Measurements from ENCODE around the gene SLC51B.
"Not testable (repeated sequence)": the region's sequence is repeated elsewhere in the genome, so short reads cannot be mapped to it uniquely, and the experiment has no call there.

Gene SLC51B

GRCh38 chr15:65085990-65086679 lies 40.9 kb downstream of the SLC51B start:
- no peak for DNase-seq

- no peak for DNase-seq
These were observed 41.5 kb downstream of the SLC51B start for GRCh38 chr15:65086680-65087111.

- no peak for DNase-seq
These were observed 42.2 kb downstream of the SLC51B start for GRCh38 chr15:65087411-65087810.

- no peak for DNase-seq
These were observed 42.9 kb downstream of the SLC51B start for GRCh38 chr15:65087873-65088642.

GRCh38 chr15:65088643-65089021 lies 43.4 kb downstream of the SLC51B start:
- DNase-seq = no peak

GRCh38 chr15:65089206-65089824 lies 44.1 kb downstream of the SLC51B start:
- no peak for DNase-seq

- no peak for DNase-seq
These were observed 47.0 kb downstream of the SLC51B start for GRCh38 chr15:65091946-65092770.

GRCh38 chr15:65092911-65093792 lies 48.0 kb downstream of the SLC51B start:
- no peak for DNase-seq

- not testable (repeated sequence) for DNase-seq
These were observed 48.6 kb downstream of the SLC51B start for GRCh38 chr15:65093793-65094170.

- DNase-seq = no peak
These were observed 49.3 kb downstream of the SLC51B start for GRCh38 chr15:65094294-65094995.

- DNase-seq = no peak
These were observed 50.0 kb downstream of the SLC51B start for GRCh38 chr15:65095011-65095746.

- no peak for DNase-seq
These were observed 50.5 kb downstream of the SLC51B start for GRCh38 chr15:65095747-65096104.

GRCh38 chr15:65096481-65097385 lies 51.5 kb downstream of the SLC51B start:
- no peak for DNase-seq

GRCh38 chr15:65097651-65098263 lies 52.6 kb downstream of the SLC51B start:
- no peak for DNase-seq

- DNase-seq = no peak
These were observed 54.1 kb downstream of the SLC51B start for GRCh38 chr15:65099336-65099735.

- not testable (repeated sequence) for DNase-seq
These were observed 54.6 kb downstream of the SLC51B start for GRCh38 chr15:65099801-65100200.

- DNase-seq = no peak
These were observed 55.3 kb downstream of the SLC51B start for GRCh38 chr15:65100442-65100841.

GRCh38 chr15:65101411-65101890 lies 56.3 kb downstream of the SLC51B start:
- DNase-seq = no peak

Measured in NCI-H524 treated with DMSO at 0.1 percent for 48 hours (cell line).